HG02840 (cell line): ENCODE results near the gene LDLRAD4.

Experiments
- ATAC-seq: cut with Tn5 transposase; IDR thresholded peaks from one replicate; pipeline ENCODE4 v1.9.1; 2021; ENCODE audit warnings: mild to moderate bottlenecking, moderate library complexity, moderate number of reproducible peaks; ENCODE audit not compliant: unreplicated experiment, low FRiP score

The LDLRAD4 gene

GRCh38 chr18:13416208-13416607, 197.6 kb downstream of the LDLRAD4 start:
- ATAC-seq, result no peak

- ATAC-seq, result no peak
Observed at GRCh38 chr18:13416848-13417247, 198.3 kb downstream of the LDLRAD4 start.

- no peak for ATAC-seq
Observed at GRCh38 chr18:13418013-13418710, 199.6 kb downstream of the LDLRAD4 start.

- no peak for ATAC-seq
Observed at GRCh38 chr18:13420969-13421686, 202.6 kb downstream of the LDLRAD4 start.

- no peak for ATAC-seq
Observed at GRCh38 chr18:13422541-13423147, 204.1 kb downstream of the LDLRAD4 start.

- no peak for ATAC-seq
Observed at GRCh38 chr18:13423352-13423751, 204.8 kb downstream of the LDLRAD4 start.

GRCh38 chr18:13424363-13424762, 205.8 kb downstream of the LDLRAD4 start:
- no peak for ATAC-seq

- no peak for ATAC-seq
Observed at GRCh38 chr18:13425357-13426091, 207.0 kb downstream of the LDLRAD4 start.

GRCh38 chr18:13427354-13427753, 208.8 kb downstream of the LDLRAD4 start:
- ATAC-seq, result no peak

GRCh38 chr18:13428319-13428718, 209.8 kb downstream of the LDLRAD4 start:
- no peak for ATAC-seq

GRCh38 chr18:13429016-13429415, 210.5 kb downstream of the LDLRAD4 start:
- ATAC-seq, result no peak

- ATAC-seq, result no peak
Observed at GRCh38 chr18:13429884-13430510, 211.4 kb downstream of the LDLRAD4 start.

GRCh38 chr18:13430663-13431062, 212.1 kb downstream of the LDLRAD4 start:
- no peak for ATAC-seq

GRCh38 chr18:13431886-13432285, 213.3 kb downstream of the LDLRAD4 start:
- no peak for ATAC-seq

GRCh38 chr18:13433125-13433524, 214.6 kb downstream of the LDLRAD4 start:
- ATAC-seq, result no peak

- ATAC-seq, result no peak
Observed at GRCh38 chr18:13433685-13434084, 215.1 kb downstream of the LDLRAD4 start.

- ATAC-seq, result no peak
Observed at GRCh38 chr18:13434854-13435253, 216.3 kb downstream of the LDLRAD4 start.

- ATAC-seq, result no peak
Observed at GRCh38 chr18:13435586-13436333, 217.2 kb downstream of the LDLRAD4 start.

GRCh38 chr18:13436576-13436975, 218.0 kb downstream of the LDLRAD4 start:
- ATAC-seq, result no peak

- no peak for ATAC-seq
Observed at GRCh38 chr18:13437034-13437433, 218.5 kb downstream of the LDLRAD4 start.
